Inflammatory macrophage (primary cell): ENCODE data around the gene PRCD.

Experiments used
- DNase-seq, 2 donors: peaks; one replicate each; pipeline ENCODE4 v3.0.0-alpha.2; 2020 to 2022

Gene PRCD

GRCh38 chr17:76572201-76572910, 32.5 kb downstream of the PRCD start:
- DNase-seq: no peak

GRCh38 chr17:76573096-76573495, 33.3 kb downstream of the PRCD start:
- no peak for DNase-seq

GRCh38 chr17:76574166-76574565, 34.3 kb downstream of the PRCD start:
- DNase-seq: no peak

DNA sequence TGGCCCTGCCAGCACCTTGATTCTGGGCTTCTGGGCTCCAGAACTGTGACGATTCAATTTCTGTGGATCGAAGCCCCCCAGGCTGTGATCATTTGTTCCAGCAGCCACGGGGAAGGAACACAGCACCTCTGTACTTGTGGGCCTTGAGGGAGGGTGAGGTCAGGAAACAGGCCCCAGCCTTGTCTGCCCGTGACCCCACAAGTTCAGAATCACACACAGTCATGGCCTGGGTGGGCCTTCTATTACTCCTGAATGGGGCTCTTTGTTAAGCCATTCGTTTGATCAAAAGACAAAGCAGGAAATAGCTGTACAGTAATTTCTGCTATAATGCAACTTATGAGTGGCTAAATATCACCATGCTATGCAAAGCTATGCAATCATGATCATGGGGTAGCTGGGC, 35.7 kb downstream of the PRCD start:
- no peak for DNase-seq

GRCh38 chr17:76576189-76576588, 36.3 kb downstream of the PRCD start:
- no peak for DNase-seq

DNA sequence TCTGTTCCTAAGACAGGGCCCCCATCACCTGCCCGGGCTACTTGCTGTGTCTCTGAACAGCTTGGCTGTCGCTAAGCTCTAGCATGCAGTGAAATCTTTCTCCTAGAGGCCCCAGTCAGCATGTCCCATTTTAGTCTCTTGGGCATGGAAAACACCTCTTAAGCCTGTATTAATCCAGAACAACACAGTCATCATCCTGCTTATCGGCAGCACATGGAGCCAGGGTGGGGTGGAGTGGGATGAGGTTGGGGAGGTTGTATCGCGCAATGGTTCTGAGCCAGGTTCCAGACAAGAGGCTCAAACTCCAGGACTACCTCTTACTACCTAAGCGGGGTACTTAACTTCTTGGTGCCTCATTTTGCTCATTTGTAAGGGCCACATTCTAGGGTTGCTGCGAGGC, 38.0 kb downstream of the PRCD start:
- DNase-seq: no peak

DNA sequence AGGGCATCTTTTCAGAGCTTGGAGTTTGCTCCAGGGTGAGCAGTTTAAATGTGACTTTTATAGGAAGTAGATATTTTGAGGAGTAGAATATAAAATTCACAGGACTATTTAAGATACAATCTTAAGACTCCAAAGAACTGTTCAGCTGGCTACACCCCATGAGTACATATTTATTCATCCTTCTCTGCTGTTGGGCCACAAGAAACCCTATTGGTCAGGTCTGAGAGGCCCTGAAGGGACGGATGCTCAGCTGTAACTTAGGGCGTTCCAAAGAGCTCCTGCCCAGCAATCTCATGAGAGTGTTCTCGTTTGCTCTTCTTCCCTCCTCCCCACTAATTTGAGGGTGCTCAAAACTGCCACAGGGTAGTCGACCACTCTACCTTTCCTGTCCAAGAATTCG, 38.5 kb downstream of the PRCD start:
- no peak for DNase-seq

DNA sequence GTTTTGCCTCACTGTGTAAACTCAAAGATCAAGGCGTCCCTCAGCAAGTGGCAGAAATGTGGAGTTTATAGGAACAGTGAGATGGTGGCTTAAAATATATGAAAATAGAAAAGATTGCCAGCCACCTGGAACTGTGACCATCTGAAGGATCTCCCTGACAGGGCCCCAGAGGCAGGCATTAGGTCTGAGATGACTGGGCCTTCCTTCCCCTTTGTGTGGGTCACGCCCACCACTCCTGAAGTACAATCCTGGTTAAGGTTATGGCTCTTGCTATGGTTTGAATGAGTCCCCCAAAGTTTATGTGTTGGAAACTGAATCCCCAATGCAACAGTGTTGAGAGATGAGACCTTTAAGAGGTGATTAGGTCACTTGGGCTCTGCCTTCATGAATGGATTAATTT, 39.4 kb downstream of the PRCD start:
- DNase-seq: peak; percentile 26 to 53

GRCh38 chr17:76581515-76581914, 41.7 kb downstream of the PRCD start:
- DNase-seq: no peak

- no peak for DNase-seq
Observed at GRCh38 chr17:76582660-76583059, 42.8 kb downstream of the PRCD start.

DNA sequence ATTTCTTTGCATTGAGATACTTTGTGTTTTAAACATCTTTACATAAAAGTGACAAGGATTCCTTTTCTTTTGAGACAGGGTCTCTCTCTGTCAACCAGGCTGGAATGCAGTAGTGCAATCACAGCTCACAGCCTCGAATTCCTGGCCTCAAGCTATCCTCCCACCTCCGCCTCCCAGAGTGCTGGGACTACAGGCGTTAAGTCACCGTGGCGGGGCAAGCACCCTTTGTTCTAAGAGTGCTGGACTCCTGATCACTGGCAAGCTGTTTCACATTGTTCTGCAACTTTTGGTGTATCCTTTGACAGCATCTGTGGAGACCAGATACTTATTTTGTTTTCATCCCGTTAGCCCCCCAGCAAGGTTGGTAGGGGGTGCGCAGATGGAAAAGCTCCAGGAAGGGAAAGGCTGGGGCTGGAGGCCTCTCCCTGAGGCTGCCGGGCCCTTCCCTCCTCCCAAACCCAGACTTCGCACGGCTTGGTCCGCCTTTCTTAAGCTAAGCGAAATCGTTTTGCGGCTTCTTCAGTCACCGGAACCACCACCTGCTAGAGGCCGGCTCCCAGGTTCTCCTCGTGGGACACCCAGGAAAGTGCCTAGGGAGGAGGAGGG, 44.7 kb downstream of the PRCD start:
- DNase-seq: no peak

DNA sequence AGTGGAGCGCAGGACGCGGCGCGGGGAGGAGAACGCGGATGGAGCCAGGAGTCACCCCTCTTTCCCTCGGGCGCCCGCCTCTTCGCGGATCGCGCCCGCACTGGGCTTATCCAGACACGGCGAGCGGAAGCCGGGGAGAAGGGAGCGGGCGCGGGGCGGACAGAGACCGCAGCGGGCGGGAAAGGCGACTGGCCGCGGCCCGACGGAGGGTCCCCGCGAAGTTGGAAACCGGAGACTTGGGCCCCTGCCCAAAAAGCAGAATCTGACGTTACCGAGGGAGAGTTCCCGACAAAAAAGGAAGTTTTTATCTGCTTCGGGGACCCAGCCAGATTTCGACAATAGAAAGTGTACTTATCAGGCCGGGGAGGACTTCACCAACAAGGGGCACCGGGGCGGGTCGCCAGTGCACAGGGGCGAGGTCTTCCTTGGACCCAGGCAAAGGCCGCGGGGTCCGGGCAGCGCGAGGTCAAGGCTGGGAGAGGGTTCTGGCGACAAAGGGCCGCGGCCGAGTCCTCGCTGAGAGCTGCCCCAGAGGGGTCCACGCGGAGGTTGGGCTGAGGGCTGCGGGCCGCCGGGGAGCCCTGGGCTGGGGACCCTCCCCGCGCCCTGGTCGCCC, 45.3 kb downstream of the PRCD start:
- DNase-seq: peak; percentile 17 to 37

DNA sequence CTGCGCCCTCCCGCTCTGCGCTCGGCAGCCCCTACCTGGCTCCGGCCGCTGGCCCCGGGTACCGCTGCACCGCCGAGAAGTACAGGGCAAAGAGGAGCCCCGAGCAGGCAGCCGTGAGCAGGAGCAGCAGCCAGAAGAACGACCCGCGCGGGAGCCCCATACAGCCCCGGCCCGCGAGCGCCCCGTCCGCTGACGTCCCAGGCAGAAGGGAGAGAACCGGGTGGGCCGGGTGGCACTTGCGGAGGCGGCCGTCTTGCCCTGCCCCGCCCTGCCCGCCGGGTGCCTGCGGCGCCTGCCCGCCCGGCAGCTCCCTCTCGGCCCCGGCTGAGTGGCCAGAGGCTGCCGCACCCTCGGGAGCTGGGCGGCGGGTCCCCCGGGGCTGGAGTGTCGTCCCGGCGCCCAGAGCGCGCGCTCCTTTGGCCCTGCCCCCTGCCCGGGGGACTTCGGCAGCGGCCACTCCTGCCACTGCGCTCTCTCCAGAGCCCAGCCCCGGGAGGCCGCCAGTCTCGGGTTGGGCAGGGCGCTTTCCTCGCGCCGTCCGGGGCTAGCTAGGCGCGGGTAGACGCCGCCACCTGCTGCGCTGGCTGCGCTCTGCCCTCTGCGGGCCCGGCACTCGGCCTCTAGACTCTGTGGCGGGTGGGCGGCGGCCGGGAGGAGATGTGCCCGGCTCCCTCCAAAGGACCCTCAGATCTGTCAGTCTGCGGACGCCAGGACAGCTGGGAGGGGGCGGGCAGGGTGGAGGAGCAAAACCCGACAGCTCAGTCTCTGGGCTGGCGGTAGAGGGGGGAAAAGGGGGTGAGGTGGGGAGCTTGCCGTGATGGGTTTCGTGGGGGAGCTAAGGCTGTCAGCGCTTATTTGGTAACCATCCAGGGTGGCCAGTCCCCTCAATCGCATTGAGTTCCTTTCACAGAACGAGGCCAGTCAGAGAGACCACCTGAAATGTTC, 46.1 kb downstream of the PRCD start, which contains the start of gene ST6GALNAC2:
ST6GALNAC2 (minus strand) TSS at position 212 of the 945 bp plus-strand sequence; CDS start at position 160, 52 bp downstream.
- DNase-seq: peak; percentile 65 to 75

- no peak for DNase-seq
Observed at GRCh38 chr17:76586741-76587487, 47.1 kb downstream of the PRCD start.

- no peak for DNase-seq
Observed at GRCh38 chr17:76588182-76588581, 48.3 kb downstream of the PRCD start.

GRCh38 chr17:76593384-76593826, 53.6 kb downstream of the PRCD start:
- DNase-seq: no peak

DNA sequence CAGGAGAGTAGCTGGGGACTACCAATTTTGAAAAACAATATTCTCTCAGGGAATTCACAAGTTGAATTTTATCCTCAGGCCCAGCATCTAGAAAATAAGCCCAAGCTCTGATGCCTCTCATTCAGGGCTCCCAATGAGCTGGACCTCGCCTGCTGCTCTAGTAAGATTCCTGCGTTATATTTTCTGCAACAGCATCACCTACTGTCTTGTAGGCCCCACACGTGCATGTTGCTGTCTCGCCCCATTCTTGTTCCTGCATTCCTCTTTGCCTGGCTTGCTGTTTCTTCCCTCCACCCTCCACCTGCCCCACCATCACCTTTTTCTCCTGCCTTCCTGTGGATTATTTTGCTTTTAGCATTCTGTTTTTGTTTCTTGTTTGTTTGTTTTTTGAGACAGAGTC, 54.1 kb downstream of the PRCD start:
- no peak for DNase-seq

DNA sequence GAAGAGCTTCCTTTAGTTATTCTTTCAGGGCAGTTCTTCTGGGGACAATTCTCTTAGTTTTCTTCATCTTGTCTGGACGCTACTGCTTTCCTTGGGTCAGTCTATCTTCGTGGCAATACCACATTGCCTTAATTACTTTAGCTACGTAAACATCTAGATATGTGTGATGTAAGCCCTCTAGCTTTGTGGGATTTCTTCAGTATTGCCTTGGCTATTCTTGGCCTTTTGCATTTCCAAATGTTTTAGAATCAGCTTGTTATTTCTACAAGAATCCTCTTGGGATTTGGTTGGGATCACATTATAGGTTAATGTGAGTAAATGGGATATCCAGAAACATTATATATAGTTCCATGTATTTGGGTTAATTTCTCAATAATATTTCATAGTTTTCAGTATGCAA, 54.8 kb downstream of the PRCD start:
- DNase-seq: no peak
